Amniotic stem cell (primary cell): ENCODE measurements around the gene MYBPC1.
"Not testable (repeated sequence)": the region's sequence is repeated elsewhere in the genome, so short reads cannot be mapped to it uniquely, and the experiment has no call there.

ENCODE experiments used
- DNase-seq: peaks from one replicate; lab custom pipeline; 2025; lab: John Stamatoyannopoulos, UW

The MYBPC1 gene

GRCh38 chr12:101653503-101653902 is 58.7 kb downstream of the MYBPC1 start:
- no peak for DNase-seq

GRCh38 chr12:101654442-101654841 is 59.7 kb downstream of the MYBPC1 start:
- no peak for DNase-seq

- no peak for DNase-seq
Measured at GRCh38 chr12:101655393-101655792, 60.6 kb downstream of the MYBPC1 start.

GRCh38 chr12:101660662-101661061 is 65.9 kb downstream of the MYBPC1 start:
- not testable (repeated sequence) for DNase-seq

GRCh38 chr12:101663298-101663697 is 68.5 kb downstream of the MYBPC1 start:
- no peak for DNase-seq

- DNase-seq: no peak
Measured at GRCh38 chr12:101664992-101665391, 70.2 kb downstream of the MYBPC1 start.

- no peak for DNase-seq
Measured at GRCh38 chr12:101666052-101666728, 71.4 kb downstream of the MYBPC1 start.

- DNase-seq: no peak
Measured at GRCh38 chr12:101667591-101667990, 72.8 kb downstream of the MYBPC1 start.

- peak; percentile 13 for DNase-seq
Measured at GRCh38 chr12:101670007-101670671, 75.4 kb downstream of the MYBPC1 start.

- no peak for DNase-seq
Measured at GRCh38 chr12:101671157-101671791, 76.5 kb downstream of the MYBPC1 start.

- DNase-seq: no peak
Measured at GRCh38 chr12:101671833-101672232, 77.1 kb downstream of the MYBPC1 start.

GRCh38 chr12:101675555-101675954 is 80.8 kb downstream of the MYBPC1 start:
- no peak for DNase-seq

GRCh38 chr12:101676497-101676896 is 81.7 kb downstream of the MYBPC1 start:
- not testable (repeated sequence) for DNase-seq

GRCh38 chr12:101678081-101678480 is 83.3 kb downstream of the MYBPC1 start:
- no peak for DNase-seq

- DNase-seq: no peak
Measured at GRCh38 chr12:101680240-101680639, 85.5 kb downstream of the MYBPC1 start.

- DNase-seq: no peak
Measured at GRCh38 chr12:101680647-101681046, 85.9 kb downstream of the MYBPC1 start.

- not testable (repeated sequence) for DNase-seq
Measured at GRCh38 chr12:101681627-101682026, 86.9 kb downstream of the MYBPC1 start.

GRCh38 chr12:101685092-101685491 is 90.3 kb downstream of the MYBPC1 start:
- no peak for DNase-seq

- DNase-seq: no peak
Measured at GRCh38 chr12:101686176-101686575, 91.4 kb downstream of the MYBPC1 start.

GRCh38 chr12:101690544-101691098 is 95.8 kb downstream of the MYBPC1 start:
- no peak for DNase-seq

GRCh38 chr12:101691503-101692096 is 96.8 kb downstream of the MYBPC1 start:
- no peak for DNase-seq

GRCh38 chr12:101694297-101694848 is 99.6 kb downstream of the MYBPC1 start:
- DNase-seq: no peak
